ENCODE measurements around the gene NXPH4.

The NXPH4 gene

DNA sequence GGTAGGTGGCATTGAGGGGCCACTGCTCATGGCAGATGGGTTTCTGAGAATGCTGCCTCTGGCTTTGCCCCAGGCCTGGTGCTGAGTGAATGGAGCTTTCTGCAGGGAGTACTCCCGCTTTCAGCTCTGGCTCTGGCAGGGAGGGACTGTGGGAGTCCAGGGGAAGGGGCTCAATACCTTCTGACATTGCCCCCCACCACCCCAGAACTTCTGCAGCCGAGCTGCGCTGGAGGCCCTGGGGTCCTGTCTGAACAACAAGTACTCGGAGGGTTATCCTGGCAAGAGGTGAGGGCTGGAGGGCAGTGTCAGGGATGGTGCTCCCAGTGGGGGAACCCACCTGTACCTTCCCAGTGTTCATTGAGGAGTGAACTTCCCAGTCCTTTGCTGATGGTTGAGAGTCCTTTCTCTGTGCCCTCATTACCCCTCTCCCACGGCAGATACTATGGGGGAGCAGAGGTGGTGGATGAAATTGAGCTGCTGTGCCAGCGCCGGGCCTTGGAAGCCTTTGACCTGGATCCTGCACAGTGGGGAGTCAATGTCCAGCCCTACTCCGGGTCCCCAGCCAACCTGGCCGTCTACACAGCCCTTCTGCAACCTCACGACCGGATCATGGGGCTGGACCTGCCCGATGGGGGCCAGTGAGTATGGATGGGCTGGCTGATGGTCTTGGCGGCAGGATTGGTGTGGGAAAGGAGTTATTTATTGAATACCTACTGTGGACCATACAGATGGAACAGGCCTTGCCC lies 14.9 kb downstream of the NXPH4 start:
- DNase-seq (ENCODE audit: low read depth, low spot score) = no peak

- no peak for DNase-seq (ENCODE audit: low read depth, low spot score)
Observed at GRCh38 chr12:57232156-57232756, 15.7 kb downstream of the NXPH4 start.

DNA sequence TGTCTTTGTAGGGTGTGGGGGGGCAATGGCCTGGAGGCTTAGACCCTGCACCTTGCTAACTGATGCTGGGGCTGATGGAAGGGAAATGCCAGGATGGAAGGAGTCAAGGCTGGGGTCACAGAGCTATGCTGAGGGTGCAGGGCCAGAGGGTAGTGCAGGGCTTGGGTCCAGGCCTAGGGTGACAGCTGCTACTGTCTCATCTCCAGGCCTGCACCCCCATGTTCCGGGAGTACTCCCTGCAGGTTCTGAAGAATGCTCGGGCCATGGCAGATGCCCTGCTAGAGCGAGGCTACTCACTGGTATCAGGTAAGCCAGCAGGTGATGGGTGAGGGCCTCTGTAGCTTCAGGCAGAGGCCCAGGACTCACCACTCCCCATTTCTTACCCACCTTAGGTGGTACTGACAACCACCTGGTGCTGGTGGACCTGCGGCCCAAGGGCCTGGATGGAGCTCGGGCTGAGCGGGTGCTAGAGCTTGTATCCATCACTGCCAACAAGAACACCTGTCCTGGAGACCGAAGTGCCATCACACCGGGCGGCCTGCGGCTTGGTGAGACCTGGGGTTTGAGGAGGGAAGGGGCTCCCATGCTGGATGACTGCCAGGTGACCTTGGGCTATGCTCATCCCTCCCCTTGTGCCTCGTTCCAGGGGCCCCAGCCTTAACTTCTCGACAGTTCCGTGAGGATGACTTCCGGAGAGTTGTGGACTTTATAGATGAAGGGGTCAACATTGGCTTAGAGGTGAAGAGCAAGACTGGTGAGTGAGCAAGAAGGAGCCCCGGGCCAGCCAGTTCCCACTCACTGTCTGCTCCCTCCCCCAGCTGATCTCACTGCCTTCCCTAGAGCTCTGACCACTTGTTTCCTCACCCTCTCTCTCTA lies 17.0 kb downstream of the NXPH4 start:
- DNase-seq (ENCODE audit: low read depth, low spot score) = no peak

DNA sequence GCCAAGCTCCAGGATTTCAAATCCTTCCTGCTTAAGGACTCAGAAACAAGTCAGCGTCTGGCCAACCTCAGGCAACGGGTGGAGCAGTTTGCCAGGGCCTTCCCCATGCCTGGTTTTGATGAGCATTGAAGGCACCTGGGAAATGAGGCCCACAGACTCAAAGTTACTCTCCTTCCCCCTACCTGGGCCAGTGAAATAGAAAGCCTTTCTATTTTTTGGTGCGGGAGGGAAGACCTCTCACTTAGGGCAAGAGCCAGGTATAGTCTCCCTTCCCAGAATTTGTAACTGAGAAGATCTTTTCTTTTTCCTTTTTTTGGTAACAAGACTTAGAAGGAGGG lies 17.6 kb downstream of the NXPH4 start:
- no peak for DNase-seq (ENCODE audit: low read depth, low spot score)

- no peak for DNase-seq (ENCODE audit: low read depth, low spot score)
Observed at GRCh38 chr12:57234571-57235016, 18.0 kb downstream of the NXPH4 start.

- DNase-seq (ENCODE audit: low read depth, low spot score) = peak; percentile 71
Observed at GRCh38 chr12:57235017-57235727, 18.6 kb downstream of the NXPH4 start.

- DNase-seq (ENCODE audit: low read depth, low spot score) = no peak
Observed at GRCh38 chr12:57235728-57236131, 19.1 kb downstream of the NXPH4 start.

- no peak for DNase-seq (ENCODE audit: low read depth, low spot score)
Observed at GRCh38 chr12:57236201-57236924, 19.8 kb downstream of the NXPH4 start.

DNA sequence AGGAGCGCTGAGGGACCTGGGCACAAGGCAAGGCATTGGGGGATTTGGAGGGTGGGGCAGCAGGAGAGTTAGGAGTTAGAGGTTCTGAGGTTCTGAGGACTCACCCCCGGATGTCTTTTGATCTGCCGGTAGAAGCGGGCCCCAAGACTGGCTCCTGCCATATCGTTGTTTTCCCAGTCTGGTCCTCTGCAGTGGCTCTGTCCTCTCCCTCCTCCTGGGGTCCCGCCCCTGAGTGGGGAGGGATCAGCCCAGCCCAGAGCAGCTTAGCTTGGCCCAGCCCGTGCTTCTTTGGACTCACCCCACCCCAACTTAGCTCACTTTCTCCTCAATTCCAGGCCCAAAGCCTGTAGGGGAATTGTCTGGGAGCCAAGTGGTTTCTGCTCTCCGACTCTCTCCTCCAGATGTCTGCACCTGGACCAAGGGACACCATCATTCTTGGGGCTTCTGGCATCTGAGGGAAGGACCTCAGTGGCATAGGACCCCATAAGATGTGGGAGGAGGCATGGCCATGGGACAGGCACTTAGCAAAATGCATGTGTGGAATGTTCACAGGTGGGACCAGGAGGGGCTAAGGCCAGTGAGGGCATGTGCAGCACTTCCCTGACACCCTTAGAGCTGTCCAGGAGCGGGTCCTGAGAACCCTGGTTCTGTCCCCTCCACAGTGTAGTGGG lies 20.5 kb downstream of the NXPH4 start:
- DNase-seq (ENCODE audit: low read depth, low spot score) = no peak

GRCh38 chr12:57237596-57237931 lies 21.0 kb downstream of the NXPH4 start:
- DNase-seq (ENCODE audit: low read depth, low spot score) = no peak

- peak; percentile 61 for DNase-seq (ENCODE audit: low read depth, low spot score)
Observed at GRCh38 chr12:57237932-57238853, 21.6 kb downstream of the NXPH4 start.

- DNase-seq (ENCODE audit: low read depth, low spot score) = peak; percentile 97
Observed at GRCh38 chr12:57238854-57239554, 22.4 kb downstream of the NXPH4 start.

DNA sequence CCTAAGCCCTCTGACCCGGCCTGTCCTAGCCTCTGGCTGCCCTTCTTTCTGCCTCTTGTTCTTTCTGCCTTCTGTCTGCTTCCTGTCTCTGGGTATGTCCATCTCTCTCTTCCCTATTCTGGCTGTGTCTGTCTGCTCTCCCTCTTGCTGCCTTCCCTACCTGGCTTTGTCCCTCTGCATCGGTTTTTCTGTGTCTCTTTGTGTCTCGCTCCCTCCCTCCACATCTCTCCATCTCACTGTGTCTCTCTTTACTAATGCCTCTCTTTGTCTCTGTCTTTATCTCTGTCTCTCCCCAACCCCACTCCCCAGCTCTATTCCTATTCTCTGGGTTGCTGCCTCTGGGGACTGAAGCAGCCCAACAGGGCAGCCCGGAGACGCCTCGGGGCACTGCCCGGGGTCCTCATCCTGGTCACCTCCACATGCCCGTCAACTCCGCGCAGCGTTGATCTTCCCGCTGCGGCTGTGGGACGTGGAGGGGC lies 23.0 kb downstream of the NXPH4 start:
- DNase-seq (ENCODE audit: low read depth, low spot score) = no peak

DNA sequence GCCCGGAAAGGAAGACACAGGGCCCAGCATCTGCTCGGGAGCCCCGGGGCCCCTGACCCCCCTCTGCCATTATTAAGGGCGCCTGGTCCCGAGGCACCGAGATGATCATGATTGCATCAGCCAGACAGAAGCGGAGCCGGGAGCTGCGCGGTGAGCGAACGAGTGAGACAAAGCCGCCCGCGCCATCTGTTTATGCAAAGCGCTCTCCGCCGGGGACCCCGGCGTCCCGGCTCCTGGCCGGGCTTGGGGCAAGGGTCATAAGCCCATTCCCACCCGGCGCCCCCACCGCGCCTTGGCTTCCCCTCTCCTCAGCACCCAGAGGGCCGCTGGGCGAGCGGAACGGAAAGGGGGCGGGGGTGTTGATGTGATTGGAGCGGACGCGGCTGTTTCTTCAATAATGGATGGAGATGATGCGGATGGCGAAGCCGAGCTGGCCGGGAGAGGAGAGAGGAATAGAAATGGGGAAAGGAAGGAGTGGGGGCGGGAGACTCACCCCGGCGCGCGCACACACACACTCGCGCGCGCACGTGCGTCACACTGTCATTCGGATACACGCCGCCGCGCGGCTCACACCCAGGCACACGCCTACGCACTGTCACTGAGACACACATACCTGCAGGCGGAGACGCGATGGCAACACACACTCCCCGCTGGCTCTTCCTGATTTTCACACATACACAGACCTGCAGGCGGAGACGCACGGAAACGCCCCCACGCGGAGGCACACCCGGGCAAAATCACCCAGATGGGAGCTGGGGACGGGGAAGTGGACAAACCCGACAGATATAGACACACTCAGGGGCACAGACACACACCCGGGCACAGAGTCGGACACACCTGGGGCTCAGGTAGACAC lies 23.7 kb downstream of the NXPH4 start:
- DNase-seq (ENCODE audit: low read depth, low spot score) = peak; percentile 64

DNA sequence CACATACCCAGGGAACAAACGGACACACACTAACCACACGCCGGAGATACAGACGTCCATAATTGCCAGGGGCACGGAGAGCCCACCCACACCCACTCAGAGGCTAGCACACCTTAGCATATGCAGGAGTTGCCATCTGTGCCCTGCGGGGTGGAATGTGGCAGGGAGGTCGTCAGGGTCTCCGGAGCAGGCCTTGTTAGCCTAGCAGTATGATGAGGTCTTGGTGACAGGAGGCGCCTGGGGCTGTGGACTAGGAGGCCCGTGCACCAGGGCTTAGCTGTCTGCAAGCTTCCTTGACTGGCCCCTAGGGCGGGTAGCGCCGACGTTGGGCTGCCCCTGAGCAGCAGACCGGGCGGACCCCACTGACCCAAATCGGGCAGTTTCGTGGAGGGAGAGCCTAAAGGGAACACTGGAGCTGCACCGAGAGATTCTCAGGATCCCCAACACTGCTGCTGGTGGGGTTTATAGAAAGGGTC lies 24.4 kb downstream of the NXPH4 start:
- DNase-seq (ENCODE audit: low read depth, low spot score) = peak; percentile 90

- DNase-seq (ENCODE audit: low read depth, low spot score) = no peak
Observed at GRCh38 chr12:57241402-57242310, 25.1 kb downstream of the NXPH4 start.

- DNase-seq (ENCODE audit: low read depth, low spot score) = no peak
Observed at GRCh38 chr12:57242329-57242690, 25.7 kb downstream of the NXPH4 start.
